NCI-H524 treated with DMSO at 0.1 percent for 48 hours (cell line): ENCODE data around the gene C2CD3.

Experiments
- DNase-seq: peaks from one replicate; lab custom pipeline; 2025; lab: John Stamatoyannopoulos, UW

Gene C2CD3

GRCh38 chr11:73982595-73982989 is 188.2 kb downstream of the C2CD3 start, which contains the start of gene UCP2:
TSS of gene UCP2 (minus strand) at chr11:73982843. CDS start at chr11:73978378, 4,465 bp downstream.
- DNase-seq = peak; percentile 35

- DNase-seq = no peak
Measured at GRCh38 chr11:73981051-73981805, 189.6 kb downstream of the C2CD3 start.

- DNase-seq = no peak
Measured at GRCh38 chr11:73980001-73980961, 190.5 kb downstream of the C2CD3 start.

- DNase-seq = no peak
Measured at GRCh38 chr11:73978576-73979086, 192.2 kb downstream of the C2CD3 start.

GRCh38 chr11:73977856-73978519 is 192.8 kb downstream of the C2CD3 start:
- DNase-seq = no peak

- no peak for DNase-seq
Measured at GRCh38 chr11:73976451-73977151, 194.2 kb downstream of the C2CD3 start.

GRCh38 chr11:73975479-73975757 is 195.4 kb downstream of the C2CD3 start:
- DNase-seq = no peak

GRCh38 chr11:73974604-73975478 is 196.0 kb downstream of the C2CD3 start:
- no peak for DNase-seq

GRCh38 chr11:73972620-73973449 is 198.0 kb downstream of the C2CD3 start:
- no peak for DNase-seq

GRCh38 chr11:73972187-73972586 is 198.6 kb downstream of the C2CD3 start:
- no peak for DNase-seq

- DNase-seq = no peak
Measured at GRCh38 chr11:73971175-73971719, 199.6 kb downstream of the C2CD3 start.

- no peak for DNase-seq
Measured at GRCh38 chr11:73969991-73970800, 200.6 kb downstream of the C2CD3 start.

- no peak for DNase-seq
Measured at GRCh38 chr11:73969091-73969490, 201.7 kb downstream of the C2CD3 start.

- no peak for DNase-seq
Measured at GRCh38 chr11:73968356-73968966, 202.3 kb downstream of the C2CD3 start.

- DNase-seq = no peak
Measured at GRCh38 chr11:73965764-73966121, 205.1 kb downstream of the C2CD3 start.

- no peak for DNase-seq
Measured at GRCh38 chr11:73965076-73965763, 205.6 kb downstream of the C2CD3 start.

GRCh38 chr11:73963861-73964260 is 206.9 kb downstream of the C2CD3 start:
- DNase-seq = no peak
